HG02678 (cell line): Measurements from ENCODE around the gene NANS.

ENCODE experiments used
- ATAC-seq: cut with Tn5 transposase; IDR thresholded peaks from one replicate; pipeline ENCODE4 v1.9.1; 2021; ENCODE audit warnings: mild to moderate bottlenecking, moderate library complexity; ENCODE audit not compliant: unreplicated experiment

NANS gene

GRCh38 chr9:98037357-98037756 is 19.2 kb upstream of the NANS start:
- ATAC-seq: no peak

DNA sequence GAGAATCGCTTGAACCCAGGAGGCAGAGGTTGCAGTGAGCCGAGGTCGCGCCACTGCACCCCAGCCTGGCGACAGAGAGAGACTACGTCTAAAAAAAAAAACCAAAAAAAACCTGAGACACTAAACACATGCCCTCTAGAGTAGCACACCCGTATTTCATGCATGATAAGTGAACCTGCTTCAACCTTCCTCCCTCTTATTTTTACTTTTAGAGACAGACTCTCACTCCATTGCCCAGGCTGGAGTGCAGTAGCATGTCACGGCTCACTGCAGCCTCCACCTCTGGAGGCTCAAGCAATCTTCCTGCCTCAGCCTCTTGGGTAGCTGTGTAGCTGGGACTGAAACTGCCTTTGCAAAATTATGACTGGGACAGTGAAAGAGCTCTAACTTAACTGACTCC is 17.6 kb upstream of the NANS start:
- no peak for ATAC-seq

DNA sequence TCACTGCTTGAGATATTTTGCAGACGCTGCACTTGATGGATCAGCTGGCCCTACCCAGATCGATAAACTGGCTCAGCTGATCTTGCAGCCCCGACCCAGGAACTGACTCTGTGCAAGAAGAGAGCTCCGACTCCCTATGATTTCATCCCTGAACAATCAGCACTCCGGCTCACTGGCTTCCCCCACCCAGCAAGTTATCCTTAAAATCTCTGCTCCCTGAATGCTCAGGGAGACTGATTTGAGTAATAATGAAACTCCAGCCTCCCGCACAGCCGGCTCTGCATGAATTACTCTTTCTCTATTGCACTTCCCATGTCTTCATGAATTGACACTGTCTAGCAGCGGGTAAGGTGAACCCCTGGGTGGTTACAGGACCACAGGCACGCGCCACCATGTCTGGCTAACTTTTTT is 16.9 kb upstream of the NANS start:
- no peak for ATAC-seq

DNA sequence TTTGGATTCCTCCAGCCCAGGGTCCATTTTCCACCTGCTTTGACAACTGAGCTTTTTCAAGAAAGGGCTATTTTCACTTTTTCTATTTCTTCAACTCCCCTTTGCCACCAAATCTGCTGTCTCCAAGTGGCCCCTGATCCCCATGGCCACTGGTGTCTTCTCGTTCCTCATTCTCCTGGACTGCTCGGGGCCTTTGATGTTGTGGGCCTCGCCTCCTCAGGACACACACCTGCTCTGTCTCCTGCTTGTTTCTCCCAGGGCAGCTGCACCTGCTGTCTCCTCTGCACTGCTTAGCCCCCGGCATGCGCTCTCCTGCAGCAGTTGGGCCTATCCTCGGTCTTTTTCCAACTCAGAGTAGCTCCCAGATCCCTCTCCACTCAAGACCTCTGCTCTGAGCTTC is 16.3 kb upstream of the NANS start:
- ATAC-seq: no peak

DNA sequence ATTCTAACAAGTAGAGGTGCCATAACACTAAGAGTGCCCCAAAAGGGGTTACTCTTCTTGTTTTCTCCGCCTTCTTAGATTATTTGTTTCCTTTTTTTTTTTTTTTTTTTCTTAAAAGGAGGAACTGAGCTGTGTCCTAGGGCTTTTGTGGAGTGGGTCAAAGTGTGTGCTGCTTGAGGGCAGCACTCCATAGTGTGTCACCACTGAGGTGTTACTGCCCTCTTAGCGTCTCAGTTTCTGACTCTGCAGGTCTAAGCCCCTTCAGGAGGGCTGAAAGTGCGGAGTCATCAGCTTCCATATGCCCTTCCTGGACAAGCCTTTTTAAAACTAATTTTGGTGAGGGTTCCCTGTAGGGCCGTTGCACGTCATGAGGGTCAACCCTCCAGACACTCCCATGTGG is 12.6 kb upstream of the NANS start:
- ATAC-seq: no peak

- no peak for ATAC-seq
Observed at GRCh38 chr9:98045234-98046179, 11.0 kb upstream of the NANS start.

DNA sequence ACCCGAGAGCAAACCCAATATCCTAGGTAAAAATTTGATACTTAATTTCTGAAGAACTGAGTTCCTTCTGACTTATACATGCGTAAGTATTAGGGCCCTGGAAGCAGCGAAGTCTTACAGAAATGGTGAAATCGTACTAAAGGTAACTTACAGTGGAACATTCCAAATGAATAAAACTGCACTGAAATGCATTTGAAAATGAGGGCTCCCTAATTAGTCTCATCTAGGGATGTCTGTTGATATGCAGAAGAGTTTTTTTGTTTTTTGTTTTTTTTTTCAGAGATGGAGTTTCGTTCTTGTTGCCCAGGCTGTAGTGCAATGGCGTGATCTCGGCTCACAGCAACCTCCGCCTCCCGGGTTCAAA is 10.4 kb upstream of the NANS start:
- ATAC-seq: no peak

DNA sequence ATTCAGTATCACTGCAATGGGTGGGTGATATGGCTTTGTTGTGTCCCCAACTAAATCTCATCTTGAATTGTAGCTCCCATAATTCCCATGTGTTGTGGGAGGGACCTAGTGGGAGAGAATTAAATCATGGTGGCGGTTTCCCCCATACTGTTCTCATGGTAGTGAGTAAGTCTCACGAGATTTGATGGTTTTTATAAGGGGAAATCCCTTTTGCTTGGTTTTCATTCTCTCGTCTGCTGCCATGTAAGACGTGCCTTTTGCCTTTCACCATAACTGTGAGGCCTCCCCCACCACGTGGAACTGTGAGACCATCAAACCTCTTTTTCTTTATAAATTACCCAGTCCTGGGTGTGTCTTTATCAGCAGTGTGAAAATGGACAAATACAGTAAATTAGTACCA is 9.5 kb upstream of the NANS start:
- no peak for ATAC-seq

- ATAC-seq: no peak
Observed at GRCh38 chr9:98049288-98050072, 7.1 kb upstream of the NANS start.

DNA sequence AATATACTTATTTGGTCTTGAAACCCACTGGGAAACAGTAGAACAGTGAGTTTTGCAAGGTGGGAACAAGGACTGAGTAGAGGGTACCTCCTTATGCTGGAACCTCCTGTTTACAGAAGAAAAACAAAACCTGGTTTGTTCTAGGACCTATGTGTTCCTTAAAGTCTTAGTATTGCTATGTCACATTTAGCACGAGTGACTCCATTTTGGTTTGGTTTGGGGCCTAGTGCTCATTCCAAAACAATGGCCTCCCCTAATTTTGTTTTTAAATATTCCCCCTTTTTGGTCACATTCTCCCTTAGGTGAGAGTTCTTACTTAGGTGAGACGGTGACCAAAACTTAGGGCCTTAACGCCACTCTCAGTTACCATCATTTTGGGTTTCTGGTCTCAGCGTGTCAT is 6.2 kb upstream of the NANS start:
- no peak for ATAC-seq

DNA sequence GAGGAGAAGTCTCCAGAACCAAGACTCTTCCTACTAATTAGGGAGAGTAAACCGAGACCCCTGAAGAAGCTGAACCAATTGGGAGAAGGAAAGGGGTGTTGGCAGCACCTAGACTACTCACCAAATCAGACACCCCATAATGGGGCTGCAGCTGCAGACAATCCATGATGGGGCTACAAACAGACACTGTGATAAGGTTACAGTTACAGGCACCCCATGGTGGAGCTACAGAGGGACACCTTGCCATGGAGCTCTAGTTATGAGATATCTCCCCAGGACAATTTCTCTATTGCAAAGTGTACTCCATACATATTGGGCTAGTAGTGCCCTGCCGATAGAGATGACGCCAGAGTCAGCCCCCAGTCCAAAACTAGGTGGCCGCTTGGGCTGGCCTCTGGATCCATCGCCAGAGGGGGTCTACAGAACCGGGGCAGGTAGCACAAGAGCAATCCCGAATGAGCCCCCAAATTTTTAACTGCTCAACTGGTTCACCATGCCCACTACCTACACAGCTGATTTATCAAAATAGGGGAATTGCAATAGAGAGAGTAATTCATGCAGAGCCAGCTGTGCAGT is 2.1 kb upstream of the NANS start:
- no peak for ATAC-seq

GRCh38 chr9:98057138-98057799 is 737 bp downstream of the NANS start:
- ATAC-seq: no peak

DNA sequence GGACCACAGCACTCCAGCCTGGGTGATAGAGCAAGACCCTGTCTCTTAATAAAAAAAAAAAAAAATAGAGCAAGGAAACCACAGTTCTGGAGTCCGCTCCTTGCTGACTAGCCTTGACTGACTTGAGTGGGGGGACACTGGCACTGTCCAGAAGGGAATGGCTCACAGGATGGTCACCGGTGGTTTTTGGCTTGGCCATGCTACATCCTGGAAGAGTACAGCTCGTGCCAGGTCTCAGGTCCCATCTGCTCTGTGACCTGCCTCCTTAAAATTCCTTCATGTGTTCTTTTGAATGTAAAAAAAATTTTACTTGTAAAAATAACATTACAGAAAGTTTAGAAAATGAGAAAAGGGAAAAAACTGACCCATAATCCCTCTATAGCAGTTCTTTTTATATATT is 5.6 kb downstream of the NANS start:
- ATAC-seq: no peak

- no peak for ATAC-seq
Observed at GRCh38 chr9:98064623-98065392, 8.3 kb downstream of the NANS start.

DNA sequence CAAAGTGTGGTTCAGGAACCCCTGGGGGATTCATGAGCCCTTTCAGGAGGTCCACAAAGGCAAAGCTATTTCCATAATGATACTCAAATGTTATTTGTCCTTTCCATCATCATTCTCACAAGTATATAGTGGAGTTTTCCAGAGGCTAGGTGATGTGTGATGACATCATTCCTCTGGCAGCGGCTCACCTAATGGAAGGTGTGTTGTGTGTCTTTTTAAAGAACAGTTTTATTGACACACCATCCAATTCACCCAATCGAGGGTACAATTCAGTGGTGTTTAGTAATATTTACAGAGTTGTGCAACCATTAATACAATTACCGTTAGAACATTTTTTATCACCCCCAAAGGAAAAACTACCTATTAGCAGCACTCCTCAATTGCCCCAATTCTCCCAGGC is 9.7 kb downstream of the NANS start:
- no peak for ATAC-seq

GRCh38 chr9:98067184-98067583 is 10.7 kb downstream of the NANS start:
- no peak for ATAC-seq

DNA sequence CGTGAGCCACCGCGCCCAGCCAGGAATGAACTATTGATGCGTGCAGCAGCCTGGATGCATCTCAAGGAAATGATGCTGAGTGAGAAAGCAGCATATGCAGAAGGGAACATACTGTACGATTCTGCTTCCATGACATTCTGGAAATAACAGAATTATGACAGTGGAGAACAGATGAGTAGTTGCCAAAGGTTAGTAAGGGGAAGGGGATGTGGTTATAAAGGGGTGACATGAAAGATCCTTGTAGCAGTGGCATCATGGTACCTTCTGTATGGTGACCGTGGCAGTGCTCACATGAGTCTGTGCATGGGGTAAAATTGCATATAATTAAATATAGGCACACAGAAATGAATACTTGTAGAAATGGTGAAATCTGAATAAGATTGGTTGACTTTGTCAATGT is 13.0 kb downstream of the NANS start:
- no peak for ATAC-seq

DNA sequence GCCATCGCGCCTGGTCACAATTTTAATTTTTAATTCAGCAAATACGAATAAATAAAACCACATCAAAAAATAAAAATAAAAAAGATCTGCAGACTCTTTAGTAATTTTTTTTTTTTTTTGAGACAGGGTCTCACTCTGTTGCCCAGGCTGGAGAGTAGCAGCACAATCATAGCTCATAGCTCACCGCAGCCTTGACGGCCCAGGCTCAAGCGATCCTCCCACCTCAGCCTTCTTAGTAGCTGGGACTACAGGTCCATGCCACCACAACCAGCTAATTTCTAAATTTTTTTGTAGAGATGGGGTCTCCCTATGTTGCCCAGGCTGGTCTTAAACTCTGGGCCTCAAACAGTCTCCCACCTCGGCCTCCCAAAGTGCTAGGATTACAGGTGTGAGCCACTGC is 14.2 kb downstream of the NANS start:
- ATAC-seq: no peak

DNA sequence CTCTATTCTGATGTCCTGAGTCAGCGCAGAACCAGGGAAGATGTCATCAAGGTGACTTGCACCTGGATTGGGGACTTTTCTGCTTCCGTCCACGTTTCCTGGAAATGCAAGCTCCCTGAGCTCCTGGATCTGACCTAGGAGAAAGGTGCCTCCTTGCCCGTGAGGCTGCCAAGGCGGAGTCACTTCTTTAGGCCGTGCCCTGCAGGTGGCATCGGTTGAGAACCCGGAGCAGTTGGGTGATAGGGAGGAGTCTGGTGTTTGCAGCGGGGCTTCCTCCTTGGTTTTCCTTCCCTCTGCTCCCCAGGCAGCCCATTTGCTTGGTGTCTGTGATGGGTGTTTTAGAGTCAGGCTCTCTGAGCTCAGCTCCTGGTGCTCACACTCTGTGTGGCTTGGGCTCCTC is 15.2 kb downstream of the NANS start:
- ATAC-seq: no peak

DNA sequence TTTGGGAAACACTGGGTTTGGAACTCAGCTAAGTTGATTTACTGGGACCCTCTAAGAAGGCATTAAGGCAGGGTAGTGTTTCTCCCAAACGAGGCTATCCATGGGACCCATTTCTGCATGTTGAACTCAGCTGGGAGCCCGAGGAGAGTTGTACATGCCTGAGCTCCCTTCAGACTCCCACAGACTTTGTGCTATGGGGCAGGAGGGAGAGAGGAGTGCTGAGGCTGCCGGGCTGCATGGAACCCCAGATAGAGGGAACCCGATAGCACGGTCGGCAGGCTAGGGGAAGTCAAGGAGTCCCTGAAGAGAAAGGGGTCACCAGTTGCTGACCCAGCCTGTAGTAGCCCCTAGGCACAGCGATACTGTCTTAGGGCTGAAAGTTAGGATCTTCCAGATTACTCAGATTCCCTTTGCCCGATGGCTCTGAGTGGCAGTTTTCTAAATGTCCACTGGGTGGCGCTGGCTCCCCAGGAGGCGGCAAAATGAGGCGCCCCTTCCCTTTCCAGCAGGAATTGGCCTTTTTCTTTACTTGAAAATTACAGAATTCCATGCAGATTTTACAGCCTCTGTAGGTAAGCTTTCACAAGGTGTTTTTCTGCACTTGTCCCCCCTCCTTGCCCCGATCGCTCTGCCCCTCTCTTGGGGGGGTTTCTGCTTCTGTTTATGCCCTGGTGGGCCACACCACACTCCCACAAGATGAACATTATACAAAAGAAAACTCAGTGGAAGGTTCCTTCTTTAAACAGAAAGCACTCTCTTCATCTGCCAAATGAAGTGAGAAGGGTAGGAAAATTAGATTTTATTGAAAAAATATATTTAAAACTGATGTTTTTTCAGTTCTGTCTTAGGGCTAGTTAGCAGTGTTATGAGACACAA is 17.8 kb downstream of the NANS start:
- ATAC-seq: no peak
